ENCODE measurements around the gene NARS2. TPM values are rescaled to one million over a fixed set of nuclear protein-coding genes. Genes with fewer than 3 reads are reported as not detected.
"Not testable (repeated sequence)": the region's sequence is repeated elsewhere in the genome, so short reads cannot be mapped to it uniquely, and the experiment has no call there.

The NARS2 gene
- total and polyA plus RNA-seq, 2 donors (not counting 1 experiment from before 2014, with no cell fraction given) = 13.2 to 15.7 TPM

GRCh38 chr11:78520230-78520629 is 54.4 kb downstream of the NARS2 start:
- no peaks in the 10 kb centered on the region for H3K4me1 ChIP-seq (ENCODE audit: control insufficient read depth, extremely low read depth, insufficient read depth, low read length)

GRCh38 chr11:78516281-78516680 is 58.4 kb downstream of the NARS2 start:
- Histone ChIP-seq H3K4me3 (replicated peaks in 1 of 4; ENCODE audit: control extremely low read depth in 1 of 4, insufficient read depth in 1 of 4, low read depth in 3 of 4, low read length in 4 of 4) (no peak overlapping the region), H4K20me1 (ENCODE audit: control insufficient read depth, extremely low read depth, insufficient read depth, low read length) (no peaks in the 10 kb centered on the region), H3K4me1 (ENCODE audit: control insufficient read depth, extremely low read depth, insufficient read depth, low read length) (no peaks in the 10 kb centered on the region), H3K27ac (ENCODE audit: insufficient read depth, low read length) (no peak overlapping the region), H3K27me3 (ENCODE audit: control insufficient read depth, insufficient read depth, low read length) (no peaks in the 10 kb centered on the region), H3K4me2 (ENCODE audit: extremely low read depth, insufficient read depth, low read length) (no peak overlapping the region), H3K9ac (ENCODE audit: insufficient read depth, low read length) (no peak overlapping the region), H3K9me3 (ENCODE audit: control insufficient read depth, insufficient read depth, low read depth, low read length) (no peaks in the 10 kb centered on the region), H3K36me3 (ENCODE audit: control insufficient read depth, insufficient read depth, low read length) (no peaks in the 10 kb centered on the region), H3K79me2 (ENCODE audit: control insufficient read depth, insufficient read depth, low read length) (no peaks in the 10 kb centered on the region), H2AFZ (ENCODE audit: low read length) (no peak overlapping the region)
- no peak for DNase-seq (ENCODE audit: low read depth in 2 of 2)
- TF ChIP-seq CTCF (conservative IDR thresholded peaks at IDR 0.05 in 1 of 2, IDR thresholded peaks at IDR 0.05 in 1 of 2; ENCODE audit: low read depth in 1 of 2, low read length in 2 of 2) (no peak), EZH2 (IDR thresholded peaks at IDR 0.05; ENCODE audit: low read length, missing control alignments) (no peak)

More at GRCh38 chr11:78520230-78520629, 54.4 kb downstream of the NARS2 start:
- Histone ChIP-seq H3K4me3 (replicated peaks in 1 of 4; ENCODE audit: control extremely low read depth in 1 of 4, insufficient read depth in 1 of 4, low read depth in 3 of 4, low read length in 4 of 4) (no peak overlapping the region), H2AFZ (ENCODE audit: low read length) (no peak overlapping the region), H3K79me2 (ENCODE audit: control insufficient read depth, insufficient read depth, low read length) (no peaks in the 10 kb centered on the region), H3K36me3 (ENCODE audit: control insufficient read depth, insufficient read depth, low read length) (no peaks in the 10 kb centered on the region), H3K4me2 (ENCODE audit: extremely low read depth, insufficient read depth, low read length) (no peak overlapping the region), H3K9ac (ENCODE audit: insufficient read depth, low read length) (no peak overlapping the region), H3K27me3 (ENCODE audit: control insufficient read depth, insufficient read depth, low read length) (no peaks in the 10 kb centered on the region), H4K20me1 (ENCODE audit: control insufficient read depth, extremely low read depth, insufficient read depth, low read length) (no peaks in the 10 kb centered on the region), H3K27ac (ENCODE audit: insufficient read depth, low read length) (no peak overlapping the region), H3K9me3 (ENCODE audit: control insufficient read depth, insufficient read depth, low read depth, low read length) (no peaks in the 10 kb centered on the region)
- TF ChIP-seq EZH2 (IDR thresholded peaks at IDR 0.05; ENCODE audit: low read length, missing control alignments) = no peak
- TF ChIP-seq CTCF (conservative IDR thresholded peaks at IDR 0.05 in 1 of 2, IDR thresholded peaks at IDR 0.05 in 1 of 2; ENCODE audit: low read depth in 1 of 2, low read length in 2 of 2) = no peak
- no peak for DNase-seq (ENCODE audit: low read depth in 2 of 2)

DNA sequence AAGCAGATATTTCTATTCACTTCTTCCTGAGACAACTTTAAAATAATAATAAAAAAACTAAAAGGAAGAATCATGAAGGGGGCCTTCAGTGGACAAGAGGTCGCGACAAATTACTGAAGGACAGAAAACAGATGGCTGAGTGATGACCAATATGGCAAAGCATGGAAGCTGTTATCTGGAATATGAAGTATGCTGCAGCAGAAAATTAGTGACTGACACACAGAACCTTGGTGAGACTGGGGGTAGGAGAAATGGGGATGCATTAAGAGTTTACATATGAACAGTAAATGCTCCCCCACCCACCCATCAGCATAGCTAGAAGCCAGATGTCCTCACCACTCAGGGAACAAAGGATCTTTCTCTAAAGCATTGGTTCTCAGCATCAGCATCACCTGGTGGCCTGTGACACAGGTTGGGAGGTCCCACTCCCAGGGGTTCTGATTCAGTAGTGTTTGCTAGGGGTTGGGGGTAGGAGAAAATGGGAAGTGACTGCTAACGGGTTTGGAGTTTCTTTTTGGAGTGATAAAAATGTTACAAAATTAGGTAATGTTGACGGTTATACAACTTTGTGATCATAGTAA is 59.7 kb downstream of the NARS2 start:
- H3K4me1 ChIP-seq (ENCODE audit: control insufficient read depth, extremely low read depth, insufficient read depth, low read length) = no peaks in the 10 kb centered on the region
- peak in 1 of 2 donors; percentile 2 for DNase-seq (ENCODE audit: low read depth in 2 of 2)

GRCh38 chr11:78513085-78513484 is 61.6 kb downstream of the NARS2 start:
- H2AFZ ChIP-seq (ENCODE audit: low read length); H3K27me3 ChIP-seq (ENCODE audit: control insufficient read depth, insufficient read depth, low read length); H3K4me2 ChIP-seq (ENCODE audit: extremely low read depth, insufficient read depth, low read length); H3K4me3 ChIP-seq (replicated peaks in 1 of 4; ENCODE audit: control extremely low read depth in 1 of 4, insufficient read depth in 1 of 4, low read depth in 3 of 4, low read length in 4 of 4); H3K27ac ChIP-seq (ENCODE audit: insufficient read depth, low read length); H3K36me3 ChIP-seq (ENCODE audit: control insufficient read depth, insufficient read depth, low read length); DNase-seq (ENCODE audit: low read depth in 2 of 2); H4K20me1 ChIP-seq (ENCODE audit: control insufficient read depth, extremely low read depth, insufficient read depth, low read length); H3K4me1 ChIP-seq (ENCODE audit: control insufficient read depth, extremely low read depth, insufficient read depth, low read length); H3K9ac ChIP-seq (ENCODE audit: insufficient read depth, low read length); H3K79me2 ChIP-seq (ENCODE audit: control insufficient read depth, insufficient read depth, low read length); H3K9me3 ChIP-seq (ENCODE audit: control insufficient read depth, insufficient read depth, low read depth, low read length): not testable (repeated sequence)

More for the DNA sequence above, 59.7 kb downstream of the NARS2 start:
- Histone ChIP-seq H3K36me3 (ENCODE audit: control insufficient read depth, insufficient read depth, low read length) (no peaks in the 10 kb centered on the region), H3K4me3 (replicated peaks in 1 of 4; ENCODE audit: control extremely low read depth in 1 of 4, insufficient read depth in 1 of 4, low read depth in 3 of 4, low read length in 4 of 4) (no peak overlapping the region), H3K27me3 (ENCODE audit: control insufficient read depth, insufficient read depth, low read length) (no peaks in the 10 kb centered on the region), H3K9ac (ENCODE audit: insufficient read depth, low read length) (no peak overlapping the region), H2AFZ (ENCODE audit: low read length) (no peak overlapping the region), H3K27ac (ENCODE audit: insufficient read depth, low read length) (no peak overlapping the region), H3K4me2 (ENCODE audit: extremely low read depth, insufficient read depth, low read length) (no peak overlapping the region), H4K20me1 (ENCODE audit: control insufficient read depth, extremely low read depth, insufficient read depth, low read length) (no peaks in the 10 kb centered on the region), H3K79me2 (ENCODE audit: control insufficient read depth, insufficient read depth, low read length) (no peaks in the 10 kb centered on the region), H3K9me3 (ENCODE audit: control insufficient read depth, insufficient read depth, low read depth, low read length) (no peaks in the 10 kb centered on the region)
- TF ChIP-seq EZH2 (IDR thresholded peaks at IDR 0.05; ENCODE audit: low read length, missing control alignments) (no peak), CTCF (conservative IDR thresholded peaks at IDR 0.05 in 1 of 2, IDR thresholded peaks at IDR 0.05 in 1 of 2; ENCODE audit: low read depth in 1 of 2, low read length in 2 of 2) (no peak)

Measured in fibroblast of lung (primary cell).